Lower leg skin (tissue), 3 donors: ENCODE measurements around the gene MARCHF10.

ENCODE experiments used
- CTCF ChIP-seq, 3 donors: fragments of 450-650 bp; IDR thresholded peaks; one replicate each; pipeline ENCODE4 v1.5.1; 2016; ENCODE audit warnings: antibody characterized with exemption in 3 of 3, mild to moderate bottlenecking in 3 of 3, moderate library complexity in 2 of 3
- POLR2A ChIP-seq, 2 donors: fragments of 450-650 bp; IDR thresholded peaks; one replicate each; pipeline ENCODE4 v1.6.1; 2016 to 2017; ENCODE audit warnings: antibody characterized with exemption in 2 of 2, mild to moderate bottlenecking in 1 of 2, moderate library complexity in 1 of 2

GRCh38 chr17:62848334-62848733 lies 40.2 kb upstream of the MARCHF10 start:
- TF ChIP-seq CTCF (IDR thresholded peaks at IDR 0.05), result no peak
- no peak for TF ChIP-seq POLR2A (IDR thresholded peaks at IDR 0.05)
